MM.1S (cell line): ENCODE measurements around the gene LRRC15.

Source experiments
- CTCF ChIP-seq: fragments of 300-600 bp; sonication (generic); IDR thresholded peaks from 2 replicates; pipeline ENCODE4 v1.5.1; 2016; ENCODE audit warnings: antibody characterized with exemption, low read length, mixed read lengths
- EZH2 ChIP-seq: fragments of 300-600 bp; sonication (generic); optimal IDR thresholded peaks from 2 replicates; pipeline ENCODE3; 2017; ENCODE audit warnings: low read depth, mild to moderate bottlenecking, antibody characterized with exemption, low read length, mixed read lengths
- EZH2phosphoT487 ChIP-seq: fragments of 300-600 bp; sonication (generic); IDR thresholded peaks from 2 replicates; pipeline ENCODE4 v1.6.1; 2018; ENCODE audit warnings: antibody characterized with exemption, low read length

GRCh38 chr3:194401868-194402329 is 32.4 kb upstream of the LRRC15 start:
- no peak for TF ChIP-seq CTCF
- no peak for TF ChIP-seq EZH2phosphoT487
- no peak for TF ChIP-seq EZH2
